Esophagus squamous epithelium (tissue), 5 donors: ENCODE results near the gene GALNS. TPM values are rescaled to one million over a fixed set of nuclear protein-coding genes. Genes with fewer than 3 reads are reported as not detected.

Source experiments
- DNase-seq: peaks from one replicate; lab custom pipeline; 2025; lab: John Stamatoyannopoulos, UW
- H3K27ac ChIP-seq, 4 donors: fragments of 200-600 bp; sonication (generic); one replicate each; pipeline ENCODE4 v1.5.1; 2016 to 2019; ENCODE audit warnings: mild to moderate bottlenecking in 1 of 4
- H3K27me3 ChIP-seq, 4 donors: fragments of 200-600 bp; sonication (generic); 1 replicate in 3 of 4; 2 replicates in 1 of 4; pipeline versions ENCODE4 v1.5.1 to v1.6.0; 2017 to 2021; ENCODE audit warnings: antibody characterized with exemption in 1 of 4
- H3K36me3 ChIP-seq, 3 donors: fragments of 200-600 bp; sonication (generic); one replicate each; pipeline ENCODE4 v1.5.1; 2016 to 2019
- H3K4me1 ChIP-seq, 3 donors: fragments of 200-600 bp; sonication (generic); one replicate each; pipeline ENCODE4 v1.5.1; 2017 to 2019
- H3K4me3 ChIP-seq, 4 donors: fragments of 200-600 bp; sonication (generic); 1 replicate in 3 of 4; 2 replicates in 1 of 4; pipeline ENCODE4 v1.5.1; 2016 to 2019; ENCODE audit warnings: mild to moderate bottlenecking in 2 of 4, moderate library complexity in 1 of 4
- H3K9me3 ChIP-seq, 3 donors: fragments of 200-600 bp; sonication (generic); one replicate each; pipeline ENCODE4 v1.5.1; 2016 to 2019
- CTCF ChIP-seq, 6 experiments: fragments of 450-650 bp in 4 of 6; fragments of 200-600 bp in 2 of 6; sonication (generic) in 2 of 6; IDR thresholded peaks; one replicate each; pipeline ENCODE4 v1.5.1; 2016 to 2019; ENCODE audit warnings: antibody characterized with exemption in 6 of 6, mild to moderate bottlenecking in 4 of 6, moderate library complexity in 4 of 6
- POLR2A ChIP-seq, 4 donors: fragments of 450-650 bp; IDR thresholded peaks; one replicate each; pipeline ENCODE4 v1.6.1; 2017; ENCODE audit warnings: antibody characterized with exemption in 4 of 4, mild to moderate bottlenecking in 4 of 4, moderate library complexity in 3 of 4
- WGBS, 2 donors: methylation state at CpG; one replicate each; pipeline ENCODE4 v1.1.5; 2018; 5-methylcytosine and 5-hydroxymethylcytosine counted together
- intact Hi-C: fragments of 100-400 bp; cut with DNase I; formaldehyde crosslinking; loops from one replicate; pipeline ENCODE4 v1.15.0; 2022
- total RNA-seq, 4 donors: library from RNA; depleted of rRNA; stranded (reverse); fragments of >200 nt; gene quantifications; one replicate each; pipeline ENCODE4 v1.1.0, GENCODE V29; 2016
- donor health status: DM: yes; HTN: yes; CAD: no.

GALNS gene
- total RNA-seq, 4 donors from 2014 or later, result 9.5 to 24.2 (median 20.5) TPM

GRCh38 chr16:88903267-88903666 lies 46.5 kb upstream of the GALNS start:
- WGBS, 2 donors, result no CpG with 5 or more reads among the region's 14 CpGs
- TF ChIP-seq CTCF (IDR thresholded peaks at IDR 0.05) (no peak), POLR2A (IDR thresholded peaks at IDR 0.05) (no peak)
- H3K27ac ChIP-seq, result no peak overlapping the region
- H3K9me3 ChIP-seq, result no peaks in the 10 kb centered on the region
- peaks cover 0 to 45% (median 0%) of the 10 kb centered on the region in 4 donors for H3K27me3 ChIP-seq
- H3K4me3 ChIP-seq, result no peak overlapping the region
- H3K4me1 ChIP-seq, result peaks cover 0 to 24% (median 4%) of the 10 kb centered on the region in 3 donors
- no peak for DNase-seq
- peaks cover 0 to 17% (median 0%) of the 10 kb centered on the region in 3 donors for H3K36me3 ChIP-seq
- intact Hi-C loops, result no loop called here

- intact Hi-C loops, result no loop called here
- 52 to 60% methylated on average over 1 to 14 of the region's 16 CpGs for WGBS, 2 donors
- Histone ChIP-seq H3K27me3 (peaks cover 0 to 49% (median 0%) of the 10 kb centered on the region in 4 donors), H3K4me3 (no peak overlapping the region), H3K4me1 (peaks cover 0 to 22% (median 4%) of the 10 kb centered on the region in 3 donors), H3K36me3 (peaks cover 0 to 17% (median 0%) of the 10 kb centered on the region in 3 donors), H3K27ac (no peak overlapping the region), H3K9me3 (no peaks in the 10 kb centered on the region)
- no peak for DNase-seq
- TF ChIP-seq POLR2A (IDR thresholded peaks at IDR 0.05) (no peak), CTCF (IDR thresholded peaks at IDR 0.05) (no peak)
These were observed 46.0 kb upstream of the GALNS start for GRCh38 chr16:88902744-88903143.

GRCh38 chr16:88901718-88902337 lies 45.1 kb upstream of the GALNS start:
- peaks cover 0 to 17% (median 0%) of the 10 kb centered on the region in 3 donors for H3K36me3 ChIP-seq
- 64 to 84% methylated on average over 3 to 10 of the region's 26 CpGs for WGBS, 2 donors
- H3K4me1 ChIP-seq, result peaks cover 0 to 15% (median 0%) of the 10 kb centered on the region in 3 donors
- no peak overlapping the region for H3K27ac ChIP-seq
- H3K9me3 ChIP-seq, result no peaks in the 10 kb centered on the region
- no peak for DNase-seq
- peaks cover 0 to 49% (median 0%) of the 10 kb centered on the region in 4 donors for H3K27me3 ChIP-seq
- intact Hi-C loops, result no loop called here
- TF ChIP-seq POLR2A (IDR thresholded peaks at IDR 0.05) (no peak), CTCF (IDR thresholded peaks at IDR 0.05) (no peak)
- no peak overlapping the region for H3K4me3 ChIP-seq

GRCh38 chr16:88900662-88901052 lies 43.9 kb upstream of the GALNS start:
- no peak for DNase-seq
- peaks cover 0 to 17% (median 0%) of the 10 kb centered on the region in 3 donors for H3K36me3 ChIP-seq
- peaks cover 0 to 11% (median 0%) of the 10 kb centered on the region in 3 donors for H3K4me1 ChIP-seq
- no peaks in the 10 kb centered on the region for H3K9me3 ChIP-seq
- no peak overlapping the region for H3K27ac ChIP-seq
- H3K27me3 ChIP-seq, result peaks cover 0 to 49% (median 0%) of the 10 kb centered on the region in 4 donors
- intact Hi-C loops, result no loop called here
- TF ChIP-seq CTCF (IDR thresholded peaks at IDR 0.05) (no peak), POLR2A (IDR thresholded peaks at IDR 0.05) (no peak)
- 80 to 88% methylated on average over 1 to 3 of the region's 12 CpGs for WGBS, 2 donors
- H3K4me3 ChIP-seq, result no peak overlapping the region

GRCh38 chr16:88899901-88900661 lies 43.3 kb upstream of the GALNS start:
- TF ChIP-seq POLR2A (IDR thresholded peaks at IDR 0.05), result no peak
- no peak for TF ChIP-seq CTCF (IDR thresholded peaks at IDR 0.05)
- Histone ChIP-seq H3K4me1 (peaks cover 0 to 5% (median 0%) of the 10 kb centered on the region in 3 donors), H3K27ac (no peak overlapping the region), H3K9me3 (no peaks in the 10 kb centered on the region), H3K27me3 (peaks cover 0 to 49% (median 0%) of the 10 kb centered on the region in 4 donors), H3K36me3 (peaks cover 0 to 17% (median 0%) of the 10 kb centered on the region in 3 donors), H3K4me3 (no peak overlapping the region)
- no peak for DNase-seq
- intact Hi-C loops, result no loop called here
- 64 to 87% methylated on average over 10 to 11 of the region's 41 CpGs for WGBS, 2 donors
